Activated CD8-positive, alpha-beta T cell treated with anti-CD3 and anti-CD28 coated beads for 36 hours (primary cell): Measurements from ENCODE around the gene MTURN. TPM values are rescaled to one million over a fixed set of nuclear protein-coding genes. Genes with fewer than 3 reads are reported as not detected.
A peak's percentile ranks its signal among the peaks of the same experiment; 100 is the strongest.

ENCODE experiments used
- ATAC-seq: fragments of 200-7000 bp; cut with Tn5 transposase; one replicate; pipeline ENCODE4 v1.10.0; 2021; ENCODE audit warnings: mild to moderate bottlenecking, moderate library complexity
- CTCF ChIA-PET: fragments of 350-600 bp; sonication (Branson Sonifier 250); formaldehyde crosslinking; loops from one replicate; lab custom pipeline; 2021; ENCODE audit warnings: antibody characterized with exemption; lab: Charles Lee
- POLR2A ChIA-PET: fragments of 350-600 bp; sonication (Branson Sonifier 250); formaldehyde crosslinking; loops from one replicate; lab custom pipeline; 2021; ENCODE audit warnings: antibody characterized with exemption; lab: Charles Lee
- DNase-seq: peaks from one replicate; pipeline ENCODE4 v3.0.0-alpha.2; 2020
- H3K27ac Mint-ChIP-seq: one replicate; pipeline ENCODE4 v1.8.0; 2021; ENCODE audit warnings: mild to moderate bottlenecking, mixed read lengths
- H3K27me3 Mint-ChIP-seq: one replicate; pipeline ENCODE4 v1.8.0; 2021; ENCODE audit warnings: mixed read lengths
- H3K36me3 Mint-ChIP-seq: one replicate; pipeline ENCODE4 v1.8.0; 2021; ENCODE audit warnings: low read depth, mixed read lengths
- H3K4me1 Mint-ChIP-seq: one replicate; pipeline ENCODE4 v1.8.0; 2021; ENCODE audit warnings: low read depth, mixed read lengths
- H3K4me3 Mint-ChIP-seq: one replicate; pipeline ENCODE4 v1.8.0; 2021; ENCODE audit warnings: mild to moderate bottlenecking, moderate library complexity, mixed read lengths
- H3K9me3 Mint-ChIP-seq: one replicate; pipeline ENCODE4 v1.8.0; 2021; ENCODE audit warnings: mixed read lengths
- intact Hi-C: fragments of 100-400 bp; cut with micrococcal nuclease; formaldehyde crosslinking; loops from one replicate; pipeline ENCODE4 v1.10.0; 2022
- total RNA-seq, 2 experiments: library from RNA; stranded (reverse); gene quantifications; one replicate each; pipeline ENCODE4 v1.2.3, GENCODE V29; 2021
- TF ChIP-seq, protein P1 (sequence below): fragments of 200-600 bp; IDR thresholded peaks from one replicate; pipeline ENCODE4 v1.8.0; 2022; ENCODE audit warnings: antibody characterized with exemption, mild to moderate bottlenecking

MTURN gene
- total RNA-seq, 2 experiments from 2014 or later: 3.2 to 3.3 TPM

- peaks cover 6% of the 10 kb centered on the region for H3K4me1 Mint-ChIP-seq
- DNase-seq: peak; percentile 60
- peak overlapping the region; percentile 86 for H3K4me3 Mint-ChIP-seq
- POLR2A ChIA-PET: interaction anchor here (0.6 to 2.7 kb wide), 6 partner anchors 11 to 458 kb away, joined by 3 to 8 read pairs (median 6); partner anchors contain the start of gene PLEKHA8
- peak overlapping the region; percentile 83 for H3K27ac Mint-ChIP-seq
- ATAC-seq: peak; percentile 53
- intact Hi-C loops: no loop called here
- no peaks in the 10 kb centered on the region for H3K36me3 Mint-ChIP-seq
- peaks cover 10% of the 10 kb centered on the region for H3K27me3 Mint-ChIP-seq
- no peaks in the 10 kb centered on the region for H3K9me3 Mint-ChIP-seq
- TF ChIP-seq, protein P1, sequence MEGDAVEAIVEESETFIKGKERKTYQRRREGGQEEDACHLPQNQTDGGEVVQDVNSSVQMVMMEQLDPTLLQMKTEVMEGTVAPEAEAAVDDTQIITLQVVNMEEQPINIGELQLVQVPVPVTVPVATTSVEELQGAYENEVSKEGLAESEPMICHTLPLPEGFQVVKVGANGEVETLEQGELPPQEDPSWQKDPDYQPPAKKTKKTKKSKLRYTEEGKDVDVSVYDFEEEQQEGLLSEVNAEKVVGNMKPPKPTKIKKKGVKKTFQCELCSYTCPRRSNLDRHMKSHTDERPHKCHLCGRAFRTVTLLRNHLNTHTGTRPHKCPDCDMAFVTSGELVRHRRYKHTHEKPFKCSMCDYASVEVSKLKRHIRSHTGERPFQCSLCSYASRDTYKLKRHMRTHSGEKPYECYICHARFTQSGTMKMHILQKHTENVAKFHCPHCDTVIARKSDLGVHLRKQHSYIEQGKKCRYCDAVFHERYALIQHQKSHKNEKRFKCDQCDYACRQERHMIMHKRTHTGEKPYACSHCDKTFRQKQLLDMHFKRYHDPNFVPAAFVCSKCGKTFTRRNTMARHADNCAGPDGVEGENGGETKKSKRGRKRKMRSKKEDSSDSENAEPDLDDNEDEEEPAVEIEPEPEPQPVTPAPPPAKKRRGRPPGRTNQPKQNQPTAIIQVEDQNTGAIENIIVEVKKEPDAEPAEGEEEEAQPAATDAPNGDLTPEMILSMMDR: no peak
- CTCF ChIA-PET: interaction anchor here (1.3 to 1.4 kb wide), 2 partner anchors 12 to 140 kb away, joined by 4 to 5 read pairs; no protein-coding TSS in a partner anchor
These were observed 723 bp downstream of the MTURN start for GRCh38 chr7:30135301-30136116.

GRCh38 chr7:30136117-30136731 lies 1.4 kb downstream of the MTURN start:
- TF ChIP-seq, protein P1: no peak
- POLR2A ChIA-PET: interaction anchor here (0.9 to 2.7 kb wide), 5 partner anchors 10 to 458 kb away, joined by 3 to 8 read pairs (median 6); partner anchors contain the start of gene PLEKHA8
- Mint-ChIP-seq H3K36me3 (no peaks in the 10 kb centered on the region), H3K27ac (peak overlapping the region; percentile 83), H3K27me3 (peaks cover 5% of the 10 kb centered on the region), H3K9me3 (no peaks in the 10 kb centered on the region), H3K4me1 (peaks cover 6% of the 10 kb centered on the region), H3K4me3 (peak overlapping the region; percentile 86)
- intact Hi-C loops: no loop called here
- DNase-seq (no peak), ATAC-seq (no peak)
- CTCF ChIA-PET: no interaction called here

DNA sequence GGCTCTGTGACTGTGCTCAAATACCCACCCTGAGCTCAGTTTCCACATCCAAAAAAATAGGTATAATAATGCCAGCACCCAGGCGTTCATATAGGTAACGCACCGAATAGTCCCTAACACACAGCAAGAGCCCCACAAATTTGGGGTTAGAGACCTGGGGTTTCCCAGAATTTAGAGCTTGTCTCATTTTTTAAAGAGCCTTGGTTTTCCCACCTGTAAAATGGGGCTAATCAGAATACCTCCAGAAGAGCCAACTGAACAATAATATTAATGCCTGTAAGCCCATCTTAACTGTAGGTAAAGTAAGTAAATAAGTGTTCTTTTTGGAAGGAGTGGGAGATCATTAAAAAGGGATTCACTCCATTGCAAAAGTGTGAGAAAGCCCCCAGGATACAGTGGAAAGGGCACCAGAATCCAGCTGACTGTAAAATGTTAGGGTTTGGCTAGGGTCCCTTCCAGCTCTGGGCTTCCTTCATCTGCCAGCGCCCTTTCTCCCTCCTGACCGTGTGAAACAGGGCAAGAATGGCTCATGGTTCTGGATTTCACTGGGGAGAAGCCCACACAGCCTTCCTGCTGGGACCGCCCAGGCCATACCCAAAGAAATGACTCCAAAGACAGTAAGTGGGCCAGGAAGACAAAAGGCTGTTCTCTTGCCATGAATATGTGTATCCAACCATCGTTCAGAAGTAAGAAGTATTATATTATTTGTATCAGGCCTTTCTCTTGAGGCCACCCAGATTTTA lies 2.1 kb downstream of the MTURN start:
- intact Hi-C loops: no loop called here
- Mint-ChIP-seq H3K9me3 (no peaks in the 10 kb centered on the region), H3K27me3 (peaks cover 5% of the 10 kb centered on the region), H3K36me3 (no peaks in the 10 kb centered on the region), H3K27ac (no peak overlapping the region), H3K4me3 (peak overlapping the region; percentile 86), H3K4me1 (peaks cover 6% of the 10 kb centered on the region)
- no peak for ATAC-seq
- no peak for DNase-seq
- TF ChIP-seq, protein P1: no peak
- ChIA-PET CTCF (interaction anchor here (1.1 kb wide), 1 partner anchor 10 kb away, joined by 5 read pairs; no protein-coding TSS in a partner anchor), POLR2A (interaction anchor here (1.7 to 2.7 kb wide), 3 partner anchors 9 to 457 kb away, joined by 5 to 8 read pairs (median 6); partner anchors contain the start of gene PLEKHA8)

DNA sequence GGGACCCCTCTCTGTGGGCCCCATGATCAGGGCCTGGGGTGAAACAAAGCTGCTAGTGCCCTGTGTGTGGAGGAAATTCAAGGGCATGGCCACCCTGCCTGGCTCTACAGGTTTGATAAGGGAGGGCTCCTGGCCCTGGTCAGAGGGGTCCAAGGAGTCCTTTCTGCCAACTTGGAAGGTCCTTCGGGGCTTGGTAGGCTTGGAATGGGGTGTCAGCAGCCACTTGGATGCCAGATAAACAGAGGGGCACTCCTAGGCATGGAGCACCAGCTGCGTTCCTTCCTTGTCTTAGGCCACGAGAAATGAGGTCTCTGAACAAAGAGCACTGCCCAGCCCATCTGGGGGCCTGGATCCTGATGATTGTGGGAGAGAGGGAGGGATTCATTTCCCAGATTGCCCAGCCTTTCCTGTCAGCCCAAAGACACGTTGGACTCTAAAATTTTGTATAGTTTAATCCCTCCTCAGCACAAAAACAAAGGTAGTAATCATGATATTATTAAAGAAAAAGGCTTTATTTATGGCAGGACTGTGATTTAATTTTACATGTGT lies 5.1 kb downstream of the MTURN start:
- H3K27ac Mint-ChIP-seq: no peak overlapping the region
- H3K4me3 Mint-ChIP-seq: no peak overlapping the region
- H3K27me3 Mint-ChIP-seq: no peaks in the 10 kb centered on the region
- ATAC-seq (no peak), DNase-seq (no peak)
- H3K4me1 Mint-ChIP-seq: peaks cover 12% of the 10 kb centered on the region
- H3K9me3 Mint-ChIP-seq: no peaks in the 10 kb centered on the region
- CTCF ChIA-PET: no interaction called here
- intact Hi-C loops: no loop called here
- TF ChIP-seq, protein P1: no peak
- POLR2A ChIA-PET: no interaction called here
- no peaks in the 10 kb centered on the region for H3K36me3 Mint-ChIP-seq
